GM18858 (cell line): ENCODE results near the gene HPSE2.
"Not testable (repeated sequence)": the region's sequence is repeated elsewhere in the genome, so short reads cannot be mapped to it uniquely, and the experiment has no call there.

Experiments
- ATAC-seq: cut with Tn5 transposase; IDR thresholded peaks from one replicate; pipeline ENCODE4 v1.9.1; 2021; ENCODE audit not compliant: unreplicated experiment

HPSE2 gene

DNA sequence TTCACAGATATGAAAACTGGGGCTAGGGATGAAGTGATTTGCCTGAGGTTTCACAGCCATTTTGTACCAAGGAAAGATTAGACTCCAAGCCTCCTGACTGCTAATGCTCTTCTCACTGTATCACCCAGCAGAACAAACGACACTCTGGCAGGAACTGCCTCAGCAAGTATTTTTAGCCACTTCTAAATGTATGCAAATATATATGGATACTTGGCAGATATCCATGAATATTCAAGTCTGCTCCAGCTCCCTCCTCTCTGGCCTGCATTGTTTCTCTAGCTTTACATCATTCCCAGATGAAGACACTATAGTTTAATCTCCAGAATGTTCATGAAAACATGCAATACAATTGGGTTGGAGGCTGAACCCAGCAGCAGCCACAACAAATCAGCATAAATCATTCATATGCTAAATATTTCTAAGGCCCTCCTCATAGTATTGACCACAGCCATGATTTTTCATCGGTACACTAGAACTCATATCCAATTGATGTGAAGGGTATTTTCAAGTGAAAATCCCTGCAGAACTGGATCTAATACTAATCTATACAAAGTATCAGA, 65.5 kb downstream of the HPSE2 start:
- no peak for ATAC-seq

DNA sequence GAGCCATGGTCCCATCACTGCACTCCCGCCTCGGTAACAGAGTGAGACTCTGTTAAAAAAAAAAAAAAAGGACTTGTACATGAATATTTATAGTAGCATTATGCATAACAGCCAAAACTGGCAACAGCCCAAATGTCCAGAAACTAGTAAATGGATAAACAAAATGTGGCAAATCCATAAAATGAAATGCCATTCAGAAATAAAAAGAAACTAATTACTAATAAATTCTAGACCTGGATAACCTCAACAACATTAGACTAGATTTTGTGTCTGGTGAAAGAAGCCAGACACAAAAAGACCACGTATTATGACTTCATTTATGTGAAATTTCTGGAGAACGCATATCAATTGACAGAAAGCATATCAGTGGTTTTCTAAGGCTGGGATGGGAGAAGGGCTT, 74.5 kb downstream of the HPSE2 start:
- ATAC-seq: no peak

DNA sequence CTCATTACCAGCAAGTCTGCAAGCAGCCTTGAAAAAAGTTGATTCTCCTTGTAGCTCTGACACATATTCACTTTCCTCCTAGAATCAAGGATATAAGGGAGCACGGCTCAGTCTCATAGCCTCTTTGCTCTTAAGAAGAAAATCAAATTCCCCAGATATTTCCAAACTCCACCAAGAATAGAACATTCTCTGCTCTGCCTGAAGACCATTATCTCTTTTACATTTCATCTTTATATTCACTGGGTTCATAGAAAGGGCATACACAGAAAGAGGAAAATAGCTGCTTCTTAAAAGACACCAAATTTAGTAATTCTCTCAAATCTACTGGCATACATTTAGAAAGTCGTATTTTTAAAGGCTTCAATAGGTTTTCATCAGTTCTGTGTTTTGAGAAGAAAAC, 92.0 kb downstream of the HPSE2 start:
- ATAC-seq: no peak

DNA sequence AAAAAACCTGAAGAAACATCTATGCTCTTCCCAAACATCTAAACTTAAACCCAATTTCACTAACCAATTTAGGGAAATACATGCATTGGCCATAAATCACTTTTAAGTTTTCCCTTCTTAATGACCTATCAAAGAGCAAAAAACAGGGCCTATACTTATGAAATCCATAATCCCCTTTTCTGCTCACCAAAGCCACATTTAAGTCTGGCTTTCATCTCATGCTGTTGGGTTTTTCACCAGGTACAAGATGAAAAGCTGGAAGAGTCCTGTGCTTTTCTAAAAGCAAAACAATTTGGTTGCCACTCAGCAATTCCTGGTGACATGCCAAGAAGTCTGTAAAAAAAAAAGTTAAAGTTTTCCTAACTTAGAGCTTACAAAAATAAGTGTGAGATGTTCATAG, 92.6 kb downstream of the HPSE2 start:
- ATAC-seq: no peak

DNA sequence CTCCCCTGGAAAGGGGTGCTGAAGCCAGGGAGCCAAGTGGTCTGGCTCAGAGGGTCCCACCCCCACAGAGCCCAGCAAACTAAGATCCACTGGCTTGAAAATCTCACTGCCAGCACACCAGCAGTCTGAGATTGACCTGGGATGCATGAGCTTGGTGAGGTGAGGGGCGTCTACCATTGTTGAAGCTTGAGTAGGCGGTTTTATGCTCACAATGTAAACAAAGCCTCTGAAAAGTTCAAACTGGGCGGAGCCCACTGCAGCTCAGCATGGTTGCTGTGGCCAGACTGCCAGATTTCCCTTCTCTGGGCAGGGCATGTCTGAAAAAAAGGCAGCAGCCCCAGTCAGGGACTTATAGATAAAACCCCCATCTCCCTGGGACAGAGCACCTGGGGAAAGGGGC, 102.8 kb downstream of the HPSE2 start:
- ATAC-seq: not testable (repeated sequence)

DNA sequence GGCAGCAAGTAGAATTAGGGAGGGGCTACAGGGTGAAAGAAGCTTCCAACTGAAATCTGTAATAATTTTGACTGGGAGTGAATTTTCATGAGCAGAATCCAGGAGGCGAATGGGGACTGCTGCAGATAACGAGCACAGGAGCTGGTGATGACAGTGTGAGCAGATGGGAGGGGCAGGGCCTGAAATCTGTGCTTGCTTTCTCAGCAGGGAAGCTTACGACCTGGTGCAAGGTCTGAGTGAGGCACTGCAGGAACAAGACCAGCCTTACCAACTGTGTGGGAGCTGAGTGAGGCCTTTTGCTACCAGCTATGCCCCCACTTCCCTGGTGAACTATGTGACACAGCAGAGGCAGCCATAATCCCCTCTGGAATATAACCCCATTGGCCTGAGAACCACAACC, 109.8 kb downstream of the HPSE2 start:
- no peak for ATAC-seq

DNA sequence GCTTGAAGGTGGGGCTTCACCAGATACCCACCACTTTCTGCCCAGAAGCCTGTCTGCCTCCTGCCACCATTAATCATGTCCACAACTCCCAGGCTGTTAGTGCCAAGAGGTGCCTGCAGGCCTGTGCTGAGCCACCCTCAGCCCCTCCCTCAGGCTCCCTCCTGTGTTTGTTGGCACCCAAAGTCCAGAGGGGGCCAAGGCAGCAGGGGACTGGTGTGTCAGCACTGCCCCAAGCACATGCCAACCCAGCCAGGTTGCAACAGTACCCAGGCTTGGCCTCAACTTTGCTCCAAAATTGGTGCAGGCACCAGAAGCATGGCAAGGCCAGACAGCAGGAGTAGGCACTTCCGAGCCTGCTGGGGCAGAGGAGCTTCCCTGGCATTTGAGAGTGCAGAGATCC, 111.3 kb downstream of the HPSE2 start:
- no peak for ATAC-seq

DNA sequence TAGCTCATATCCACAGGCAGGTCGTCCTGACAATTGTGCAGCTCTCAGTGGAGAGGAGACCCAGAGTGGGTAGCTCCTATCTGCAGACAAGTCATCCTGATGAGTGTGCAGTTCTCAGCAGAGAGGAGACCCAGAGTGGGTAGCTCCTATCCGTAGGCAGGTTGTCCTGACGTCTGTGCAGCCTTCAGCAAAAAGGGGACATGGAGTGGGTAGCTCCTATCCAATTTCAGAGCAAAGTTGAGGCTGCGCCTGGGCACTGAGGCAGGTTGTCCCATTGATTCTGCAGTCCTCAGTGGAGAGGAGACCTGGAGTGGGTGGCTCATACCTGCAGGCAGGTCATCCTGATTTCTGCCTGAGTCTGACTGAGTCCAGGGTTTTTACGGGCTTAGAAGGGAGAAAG, 111.8 kb downstream of the HPSE2 start:
- no peak for ATAC-seq

DNA sequence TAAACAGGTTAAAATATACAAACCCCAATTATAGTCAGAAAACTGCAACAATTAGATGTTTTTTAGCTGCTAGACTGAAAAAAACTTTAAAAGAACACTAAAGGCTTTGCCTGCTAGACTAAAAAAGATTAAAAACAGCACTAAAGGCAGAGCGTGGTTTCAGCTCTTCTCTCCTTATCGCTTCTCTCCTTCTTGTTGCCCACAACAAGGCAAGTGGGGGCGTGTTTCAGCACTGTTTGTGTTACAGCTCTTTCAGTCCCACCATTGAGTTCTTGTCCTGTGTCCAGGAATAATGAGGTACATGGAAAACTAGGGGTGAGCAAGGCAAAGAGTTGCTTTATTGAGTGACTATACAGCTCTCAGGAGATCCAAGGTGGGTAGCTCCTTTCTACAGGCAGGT, 112.3 kb downstream of the HPSE2 start:
- no peak for ATAC-seq

DNA sequence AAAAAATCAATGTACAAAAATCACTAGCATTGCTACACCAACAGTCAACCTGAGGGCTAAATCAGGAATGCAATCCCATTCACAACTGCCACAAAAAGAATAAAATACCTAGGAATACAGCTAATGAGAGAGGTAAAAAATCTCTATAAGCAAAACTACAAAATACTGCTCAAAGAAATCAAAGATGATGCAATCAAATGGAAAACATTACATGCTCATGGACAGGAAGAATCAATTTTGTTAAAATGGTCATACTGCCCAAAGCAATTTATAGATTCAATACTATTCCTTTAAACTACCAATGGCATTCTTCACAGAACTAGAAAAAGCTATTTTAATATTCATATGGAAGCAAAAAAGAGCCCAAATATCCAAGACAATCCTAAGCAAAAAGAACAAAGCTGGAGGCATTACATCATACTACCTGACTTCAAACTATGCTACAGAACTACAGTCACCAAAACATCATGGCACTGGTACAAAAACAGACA, 116.3 kb downstream of the HPSE2 start:
- ATAC-seq: no peak

DNA sequence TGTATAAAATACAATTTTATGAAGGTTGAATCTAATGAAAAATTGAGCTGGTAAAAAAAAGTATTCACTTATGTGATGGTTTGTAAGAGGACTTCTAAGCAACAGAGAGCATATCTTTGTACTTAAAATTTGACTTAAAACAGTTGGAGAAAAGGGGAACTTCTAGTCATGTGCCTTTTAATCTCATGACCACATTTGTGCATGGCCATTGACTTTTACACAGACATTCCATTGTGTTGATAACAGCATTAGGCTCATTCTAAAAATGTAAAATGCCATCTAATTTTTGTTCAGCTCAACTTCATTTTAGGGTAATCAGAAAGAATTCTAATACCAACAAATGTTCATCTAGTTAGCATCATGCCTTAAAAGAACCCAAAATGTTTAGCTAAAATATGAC, 119.9 kb downstream of the HPSE2 start:
- ATAC-seq: no peak

DNA sequence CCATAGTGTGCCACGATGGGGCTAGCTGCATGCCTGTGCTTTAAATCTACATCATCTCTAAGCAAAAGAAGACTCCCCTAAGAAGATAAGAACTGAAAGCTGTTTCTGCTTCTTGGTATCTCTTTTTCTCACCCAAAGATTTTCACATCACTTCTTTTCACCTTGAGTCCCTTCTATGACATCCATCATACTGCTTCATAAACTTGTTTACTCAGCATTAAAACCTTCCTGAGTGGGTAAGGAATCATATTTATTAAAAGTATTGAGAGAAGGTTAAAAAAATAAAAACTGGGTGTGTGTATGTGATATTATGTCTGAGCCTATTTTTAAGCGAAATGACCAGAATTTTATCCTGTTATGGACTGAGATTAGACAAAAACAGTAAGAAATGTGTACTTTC, 150.3 kb downstream of the HPSE2 start:
- no peak for ATAC-seq

DNA sequence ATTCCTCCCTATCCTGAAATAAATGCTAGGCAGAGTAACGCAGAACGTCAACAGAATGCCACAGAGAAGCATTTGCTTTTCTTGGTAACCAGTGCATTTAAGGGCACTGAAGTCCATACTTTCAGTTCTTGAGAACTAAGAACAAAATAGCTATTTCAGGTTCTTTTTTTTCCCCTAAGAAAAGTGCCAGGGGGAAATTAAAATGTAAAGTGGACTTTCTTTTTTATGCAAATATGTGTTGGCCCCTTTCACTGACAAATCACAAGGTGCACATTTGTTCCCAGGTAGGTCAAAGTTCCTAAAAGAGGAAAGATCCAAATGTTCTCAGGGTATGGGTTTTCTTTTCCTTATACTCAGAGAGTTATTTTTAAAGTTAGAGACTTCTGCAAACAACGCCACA, 151.5 kb downstream of the HPSE2 start:
- no peak for ATAC-seq

DNA sequence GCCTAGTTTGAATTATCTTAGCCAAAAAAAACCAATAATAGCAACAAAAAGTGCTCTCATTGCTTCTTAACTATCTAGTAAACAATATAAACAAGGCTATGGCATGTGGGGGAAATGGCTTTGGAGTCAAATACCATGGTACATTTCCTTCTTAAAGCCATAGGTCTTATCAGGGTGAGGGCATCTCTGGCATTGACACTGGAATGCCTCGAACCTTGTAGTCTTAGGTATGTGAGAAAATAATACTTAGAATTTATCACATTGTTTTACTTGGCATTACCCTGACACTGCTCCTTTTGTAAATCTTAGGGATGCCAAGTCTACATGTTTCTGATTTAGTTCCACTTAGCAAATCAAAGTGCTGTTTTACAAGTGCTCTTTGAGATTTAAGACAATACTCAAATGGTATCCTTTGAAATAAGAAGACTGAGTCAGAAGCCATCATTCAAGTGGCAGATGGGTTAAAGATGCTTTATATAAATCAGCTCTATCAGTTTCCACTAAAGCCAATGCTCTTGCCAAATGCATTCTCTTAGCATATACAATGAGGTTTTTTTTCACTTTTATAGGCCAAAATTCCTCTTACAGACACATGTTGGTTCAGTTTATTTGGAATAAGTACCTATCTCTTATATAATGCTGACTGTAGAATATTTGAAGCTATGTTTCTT, 155.2 kb downstream of the HPSE2 start:
- no peak for ATAC-seq

DNA sequence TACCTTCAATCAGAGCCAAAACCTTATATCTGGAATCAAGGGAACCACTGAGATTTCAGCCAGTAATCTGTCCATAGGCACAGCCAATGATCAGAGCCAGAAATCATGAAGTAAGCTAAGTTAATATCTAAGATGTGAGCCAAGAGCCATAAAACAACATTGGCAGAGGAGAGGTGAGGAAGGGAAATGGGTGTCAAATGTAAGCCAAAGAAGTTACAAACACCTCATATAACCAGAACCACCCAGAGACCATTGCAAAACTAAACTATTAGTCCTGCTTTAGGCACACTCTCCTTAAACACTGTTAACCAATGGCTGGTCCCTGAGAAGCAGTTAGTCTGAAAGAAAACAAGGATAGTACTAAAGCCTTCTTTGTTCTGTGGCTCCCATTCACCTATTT, 173.1 kb downstream of the HPSE2 start:
- no peak for ATAC-seq

DNA sequence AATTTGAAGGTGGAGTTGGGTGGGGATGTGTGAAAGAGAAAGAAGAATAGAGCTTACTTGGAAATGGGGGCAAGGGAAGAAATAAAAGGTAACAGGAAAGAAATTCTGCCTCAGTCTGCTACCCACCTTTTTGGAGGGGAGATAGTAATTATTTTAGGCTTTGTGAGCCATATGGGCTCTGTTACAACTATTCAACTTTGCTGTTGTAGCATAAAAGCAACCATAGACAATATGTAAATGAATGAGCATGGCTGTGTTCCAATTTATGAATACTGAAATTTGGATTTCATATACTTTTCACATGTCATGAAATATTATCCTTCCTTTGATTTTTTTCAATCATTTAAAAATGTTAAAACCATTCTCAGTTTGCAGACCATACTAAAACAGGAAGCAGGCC, 176.9 kb downstream of the HPSE2 start:
- no peak for ATAC-seq

DNA sequence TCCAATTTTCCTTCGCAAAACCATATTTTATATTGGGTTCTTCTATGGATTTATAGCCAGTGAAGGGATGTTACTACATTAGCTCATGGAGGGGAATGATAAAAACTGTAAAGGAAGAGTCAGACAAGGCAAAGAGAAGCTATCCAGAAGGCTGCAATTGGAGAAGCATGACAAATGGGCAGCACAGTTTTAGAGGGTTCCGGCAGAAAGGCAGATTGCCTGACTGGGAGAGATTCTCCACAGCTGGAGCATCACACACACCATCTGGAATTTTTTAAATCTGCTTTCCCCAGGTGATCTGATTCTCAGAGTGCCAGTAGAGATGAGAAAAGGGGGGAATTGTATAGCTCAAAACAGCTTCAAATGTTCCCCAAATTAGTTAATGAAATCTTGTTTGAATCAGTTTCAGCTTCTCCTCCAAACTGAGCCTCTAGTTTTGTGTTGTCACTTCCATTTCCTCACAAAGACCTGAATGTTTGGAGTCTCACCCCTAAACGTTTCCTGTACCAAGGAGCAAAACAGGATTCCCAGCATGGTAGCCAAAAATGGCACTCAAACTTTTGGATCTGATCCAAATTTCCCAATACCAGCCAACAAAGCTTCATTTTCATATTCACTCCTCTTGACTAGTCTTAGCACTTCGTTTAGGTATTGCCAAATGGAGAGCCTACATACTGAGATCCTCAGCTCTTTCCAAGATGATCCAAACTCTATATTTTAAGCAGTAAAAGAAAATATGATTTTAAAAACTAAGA, 177.5 kb downstream of the HPSE2 start:
- no peak for ATAC-seq

DNA sequence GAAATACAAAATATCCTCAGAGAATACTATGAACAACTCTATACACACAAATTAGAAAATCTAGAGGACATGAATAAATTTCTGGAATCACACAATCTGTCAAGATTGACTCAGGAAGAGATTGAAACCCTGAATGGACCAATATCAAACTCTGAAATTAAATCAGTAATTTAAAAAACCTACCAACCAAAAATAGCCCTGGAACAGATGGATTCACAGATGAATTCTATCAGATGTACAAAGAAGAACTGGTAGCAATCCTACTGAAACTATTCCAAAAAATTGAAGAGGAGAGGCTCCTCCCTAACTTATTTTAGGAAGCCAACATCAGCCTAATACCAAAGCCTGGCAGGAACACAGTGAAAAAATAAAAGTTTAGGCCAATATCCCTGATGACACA, 190.0 kb downstream of the HPSE2 start:
- no peak for ATAC-seq

DNA sequence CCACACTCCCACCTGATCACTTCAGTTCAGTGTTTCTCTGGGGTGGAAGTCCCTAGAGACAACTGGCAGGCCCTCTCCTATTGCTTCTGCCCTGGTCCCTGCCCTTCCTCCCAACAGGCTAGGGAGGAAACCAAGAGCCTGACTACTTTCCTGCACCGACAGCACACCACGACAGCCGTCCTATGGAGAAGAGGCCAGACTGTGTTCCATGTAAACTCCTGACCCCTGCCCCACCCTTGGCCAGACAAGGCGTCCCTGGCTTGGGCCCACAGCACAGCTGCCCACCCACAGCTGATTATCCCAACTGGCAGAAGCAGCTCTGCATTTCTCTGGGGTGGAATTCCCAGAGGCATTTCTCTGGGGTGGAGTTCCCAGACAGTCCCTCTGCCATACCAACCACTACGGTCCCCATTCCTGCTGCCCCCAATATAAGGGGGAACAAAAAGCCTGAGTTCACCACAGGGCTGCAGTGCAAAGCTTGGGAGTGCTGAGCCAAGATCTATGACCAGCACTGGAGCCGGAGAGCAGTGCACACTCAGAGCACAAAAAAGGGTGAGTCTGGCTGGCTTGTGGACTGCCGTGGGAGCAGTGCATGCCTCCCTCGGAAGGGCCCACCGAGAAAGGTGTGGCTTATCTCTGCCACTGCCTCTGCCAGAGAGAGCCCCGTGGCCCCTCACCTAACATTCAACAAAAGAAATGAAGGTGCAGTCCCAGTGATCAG, 193.4 kb downstream of the HPSE2 start:
- no peak for ATAC-seq

DNA sequence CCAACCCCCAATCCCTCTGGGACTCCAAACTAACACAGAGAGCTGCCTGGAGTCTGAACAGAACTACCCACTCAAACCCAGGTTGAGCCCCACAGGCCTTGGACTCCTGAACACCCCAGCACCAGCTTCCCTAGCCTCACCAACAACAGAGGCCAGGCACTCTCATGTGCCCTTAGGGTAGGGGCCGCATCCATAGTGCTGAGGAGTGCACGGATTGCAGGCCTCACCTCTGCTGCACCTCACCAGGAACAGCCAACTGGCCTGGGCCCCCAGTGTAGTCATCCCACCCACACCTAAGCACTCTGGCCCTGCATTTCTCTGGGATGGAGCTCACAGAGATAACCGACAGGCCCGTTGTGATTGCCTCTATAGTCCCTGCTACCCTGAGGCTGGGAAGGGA, 194.2 kb downstream of the HPSE2 start:
- no peak for ATAC-seq

DNA sequence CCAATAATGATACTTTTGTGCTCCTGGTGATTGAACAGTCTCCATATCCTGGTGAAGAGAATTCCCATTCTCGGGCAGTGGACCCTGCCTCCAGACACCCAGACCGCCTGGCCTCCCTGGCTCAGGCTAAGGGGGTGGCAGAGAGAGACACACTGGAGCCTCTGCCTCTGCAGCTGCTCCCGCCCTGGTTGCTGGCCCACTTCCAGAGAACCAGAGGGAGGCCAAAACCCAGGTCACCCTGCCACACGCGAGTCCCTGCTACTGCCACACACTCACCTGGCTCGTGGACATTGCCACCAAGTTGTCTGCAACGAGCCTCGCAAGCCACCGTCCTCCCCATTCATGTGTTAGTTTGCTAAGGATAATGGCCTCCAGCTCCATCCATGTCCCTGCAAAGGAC, 221.8 kb downstream of the HPSE2 start:
- ATAC-seq: no peak

DNA sequence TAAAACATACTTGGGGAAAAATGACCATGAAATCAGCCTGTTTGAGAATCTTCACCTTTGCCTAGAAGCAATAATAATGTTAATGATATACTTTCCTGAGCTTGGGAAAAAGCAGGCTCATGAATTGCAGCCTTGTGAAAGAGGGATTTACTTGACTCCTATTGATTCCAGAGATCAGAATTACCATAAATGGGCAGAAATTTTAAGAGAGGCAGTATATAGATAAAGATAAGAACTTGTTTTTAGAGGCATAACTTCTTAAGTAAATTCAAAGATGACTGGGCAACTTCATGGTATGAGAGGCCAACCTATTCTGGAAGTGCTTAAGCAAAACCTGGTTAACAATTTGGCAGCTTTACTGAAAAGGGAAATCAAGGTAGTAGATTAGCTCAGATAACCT, 225.4 kb downstream of the HPSE2 start:
- no peak for ATAC-seq
